ENCODE results near the gene C15orf62.

C15orf62 gene

GRCh38 chr15:40769274-40770146 is at the start of gene C15orf62:
TSS of gene C15orf62 (plus strand) at chr15:40769980. CDS start at chr15:40770496, 516 bp downstream.
- peak; percentile 25 to 43 for DNase-seq

- DNase-seq = no peak
Observed at GRCh38 chr15:40721701-40722100, 48.1 kb upstream of the C15orf62 start.

GRCh38 chr15:40722354-40722753 is 47.4 kb upstream of the C15orf62 start:
- DNase-seq = no peak

GRCh38 chr15:40722934-40723333 is 46.8 kb upstream of the C15orf62 start:
- no peak for DNase-seq

GRCh38 chr15:40723919-40724318 is 45.9 kb upstream of the C15orf62 start:
- DNase-seq = no peak

GRCh38 chr15:40731034-40731433 is 38.7 kb upstream of the C15orf62 start:
- DNase-seq = no peak

- no peak for DNase-seq
Observed at GRCh38 chr15:40736575-40736974, 33.2 kb upstream of the C15orf62 start.

- no peak for DNase-seq
Observed at GRCh38 chr15:40737048-40737447, 32.7 kb upstream of the C15orf62 start.

- no peak for DNase-seq
Observed at GRCh38 chr15:40739047-40739446, 30.7 kb upstream of the C15orf62 start.

GRCh38 chr15:40739854-40740253 is 29.9 kb upstream of the C15orf62 start:
- no peak for DNase-seq

GRCh38 chr15:40743485-40743901 is 26.3 kb upstream of the C15orf62 start:
- no peak for DNase-seq

GRCh38 chr15:40743921-40744814 is 25.6 kb upstream of the C15orf62 start:
- peak; percentile 31 to 45 for DNase-seq

GRCh38 chr15:40744815-40745152 is 25.0 kb upstream of the C15orf62 start:
- DNase-seq = no peak

- DNase-seq = no peak
Observed at GRCh38 chr15:40746916-40747418, 22.8 kb upstream of the C15orf62 start.

GRCh38 chr15:40747685-40748631 is 21.8 kb upstream of the C15orf62 start:
- no peak for DNase-seq

- DNase-seq = no peak
Observed at GRCh38 chr15:40749151-40749630, 20.6 kb upstream of the C15orf62 start.

GRCh38 chr15:40750885-40751284 is 18.9 kb upstream of the C15orf62 start:
- no peak for DNase-seq

- DNase-seq = no peak
Observed at GRCh38 chr15:40751745-40752144, 18.0 kb upstream of the C15orf62 start.

GRCh38 chr15:40754574-40754882 is 15.3 kb upstream of the C15orf62 start:
- no peak for DNase-seq

GRCh38 chr15:40754883-40755811 is 14.6 kb upstream of the C15orf62 start, which contains the start of gene RMDN3:
TSS of gene RMDN3 (minus strand) at chr15:40755254. CDS start at chr15:40754783, 471 bp downstream.
- DNase-seq = peak; percentile 93 to 96

GRCh38 chr15:40755812-40756208 is 14.0 kb upstream of the C15orf62 start:
- no peak for DNase-seq
